Medulla oblongata (tissue), 1 donor: ENCODE measurements around the gene IGF2BP3.

ENCODE experiments used
- DNase-seq: peaks from one replicate; pipeline ENCODE4 v3.0.0-alpha.2; 2015; ENCODE audit errors: extremely low spot score

Gene IGF2BP3

DNA sequence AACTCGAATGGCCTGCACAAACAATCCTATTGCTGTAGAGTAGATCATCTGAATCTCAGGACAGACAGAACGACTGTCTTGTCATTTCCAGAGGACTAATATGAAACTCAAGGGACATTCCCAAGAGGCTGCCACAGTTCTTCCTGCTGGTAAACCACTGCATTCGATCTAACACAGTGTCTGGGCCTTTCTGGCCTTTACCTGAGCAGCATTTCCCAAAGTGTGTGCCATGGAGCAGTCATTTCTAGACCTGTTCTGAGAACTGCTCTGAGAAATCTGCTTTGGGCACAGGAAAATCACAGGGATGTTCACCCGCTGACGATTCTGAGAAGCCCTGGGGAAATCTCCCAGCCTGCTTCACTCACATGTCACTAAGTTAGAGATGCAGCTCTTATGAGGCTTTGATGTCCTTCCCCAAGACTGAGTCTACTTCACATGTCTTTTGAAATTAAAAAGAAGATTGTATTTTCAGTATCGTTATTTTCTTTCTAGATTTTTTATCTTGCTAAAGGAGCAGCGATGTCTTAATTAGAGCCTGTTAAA lies 205.3 kb downstream of the IGF2BP3 start:
- no peak for DNase-seq

DNA sequence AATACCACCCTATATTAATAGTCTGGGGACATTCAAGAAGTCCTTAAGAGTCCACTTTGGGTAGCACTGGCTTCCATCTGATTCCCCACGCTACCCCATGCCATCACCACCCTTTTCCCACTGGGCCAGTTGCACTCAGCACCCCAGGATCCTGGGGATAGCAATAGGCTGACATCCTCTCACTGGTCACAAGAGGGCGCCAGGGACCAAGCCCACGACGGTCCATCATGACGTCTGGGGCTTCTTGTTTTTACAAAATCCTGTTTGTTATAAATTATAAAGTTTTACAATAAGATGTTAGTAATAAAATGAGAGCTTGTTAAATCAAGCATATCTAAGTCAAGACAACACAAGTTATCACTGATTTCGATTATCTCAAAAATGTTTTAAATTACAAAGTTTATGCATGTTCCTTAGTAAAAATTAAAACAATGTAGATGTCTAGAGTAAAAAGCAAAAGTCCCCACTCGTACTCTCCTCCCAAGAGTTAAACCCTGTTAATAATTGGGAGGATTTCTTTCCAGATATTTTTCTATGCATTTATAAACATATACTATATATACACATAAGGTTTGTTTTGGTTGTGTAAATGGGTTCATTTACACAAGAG lies 208.3 kb downstream of the IGF2BP3 start:
- peak; percentile 79 for DNase-seq

DNA sequence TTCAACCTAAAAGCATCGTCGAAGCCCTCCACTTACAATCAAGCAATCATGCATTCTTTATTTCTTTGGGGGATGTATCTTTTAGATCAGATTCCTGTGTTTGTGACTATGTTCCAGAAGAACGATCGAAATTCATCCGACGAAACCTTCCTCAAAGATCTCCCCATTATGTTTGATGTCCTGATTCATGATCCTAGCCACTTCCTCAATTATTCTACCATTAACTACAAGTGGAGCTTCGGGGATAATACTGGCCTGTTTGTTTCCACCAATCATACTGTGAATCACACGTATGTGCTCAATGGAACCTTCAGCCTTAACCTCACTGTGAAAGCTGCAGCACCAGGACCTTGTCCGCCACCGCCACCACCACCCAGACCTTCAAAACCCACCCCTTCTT lies 209.9 kb downstream of the IGF2BP3 start:
- DNase-seq: no peak
